CD14-positive monocyte (primary cell): ENCODE results near the gene OSMR. TPM values are rescaled to one million over a fixed set of nuclear protein-coding genes. Genes with fewer than 3 reads are reported as not detected.

Source experiments
- DNase-seq, 3 donors: peaks; one replicate each; pipeline ENCODE4 v3.0.0-alpha.2; 2011 to 2022
- H2AFZ ChIP-seq: 2 replicates; pipeline ENCODE4 v1.6.0; 2012; ENCODE audit warnings: mild to moderate bottlenecking, low read depth, low read length, inconsistent platforms; ENCODE audit not compliant: insufficient read depth, poor library complexity, severe bottlenecking
- H3K27ac ChIP-seq, 2 donors: 1 replicate in 1 of 2; 2 replicates in 1 of 2; pipeline ENCODE4 v1.5.1; 2012 to 2013; ENCODE audit warnings: low read length in 2 of 2, control low read depth in 1 of 2, inconsistent platforms in 1 of 2, low read depth in 1 of 2, mild to moderate bottlenecking in 1 of 2
- H3K27me3 ChIP-seq, 2 donors: one replicate each; pipeline versions ENCODE4 v1.6.0 to v1.6.1; 2011 to 2013; ENCODE audit warnings: low read length in 2 of 2; ENCODE audit not compliant: control insufficient read depth in 2 of 2, insufficient read depth in 2 of 2
- H3K36me3 ChIP-seq, 2 donors: replicated peaks in 1 of 2; 1 replicate in 1 of 2; 2 replicates in 1 of 2; pipeline versions ENCODE4 v1.5.1 to v1.6.1; 2012 to 2013; ENCODE audit warnings: low read length in 2 of 2, control low read depth in 1 of 2, inconsistent platforms in 1 of 2, mild to moderate bottlenecking in 1 of 2; ENCODE audit not compliant: insufficient read depth in 2 of 2, control insufficient read depth in 1 of 2
- H3K4me1 ChIP-seq, 2 donors: 1 replicate in 1 of 2; 2 replicates in 1 of 2; pipeline versions ENCODE4 v1.5.1 to v1.6.1; 2012 to 2013; ENCODE audit warnings: low read length in 2 of 2, control low read depth in 1 of 2, inconsistent platforms in 1 of 2, mild to moderate bottlenecking in 1 of 2, moderate library complexity in 1 of 2; ENCODE audit not compliant: insufficient read depth in 2 of 2, control insufficient read depth in 1 of 2
- H3K4me2 ChIP-seq: replicated peaks from 2 replicates; pipeline ENCODE3; 2012; ENCODE audit warnings: low read length, moderate library complexity, mild to moderate bottlenecking; ENCODE audit not compliant: poor library complexity, severe bottlenecking; ENCODE audit errors: extremely low read depth
- H3K4me3 ChIP-seq, 3 experiments: fragments of 200-600 bp in 1 of 3; sonication (generic) in 1 of 3; replicated peaks in 1 of 3; 1 replicate in 2 of 3; 2 replicates in 1 of 3; pipeline ENCODE4 v1.5.1; 2011 to 2013; ENCODE audit warnings: low read length in 3 of 3, mild to moderate bottlenecking in 3 of 3, control low read depth in 2 of 3, low read depth in 2 of 3, inconsistent platforms in 1 of 3, moderate library complexity in 1 of 3
- H3K79me2 ChIP-seq: 2 replicates; pipeline ENCODE4 v1.6.0; 2012; ENCODE audit warnings: mild to moderate bottlenecking, control low read depth, inconsistent platforms, low read length, moderate library complexity; ENCODE audit not compliant: insufficient read depth
- H3K9ac ChIP-seq: 2 replicates; pipeline ENCODE4 v1.6.0; 2017; ENCODE audit warnings: low read length, mild to moderate bottlenecking; ENCODE audit not compliant: insufficient read depth, poor library complexity, severe bottlenecking
- H3K9me3 ChIP-seq, 2 donors: replicated peaks in 1 of 2; 1 replicate in 1 of 2; 2 replicates in 1 of 2; pipeline versions ENCODE4 v1.5.1 to v1.6.1; 2012 to 2013; ENCODE audit warnings: low read length in 2 of 2, control low read depth in 1 of 2; ENCODE audit not compliant: control insufficient read depth in 1 of 2, insufficient read depth in 1 of 2
- H4K20me1 ChIP-seq: 2 replicates; pipeline ENCODE4 v1.6.0; 2012; ENCODE audit warnings: mild to moderate bottlenecking, low read length, control low read depth, moderate library complexity; ENCODE audit not compliant: insufficient read depth
- H3K27ac Mint-ChIP-seq, 7 donors: one replicate each; pipeline ENCODE4 v1.8.0; 2020; ENCODE audit warnings: mild to moderate bottlenecking in 7 of 7, mixed read lengths in 7 of 7, moderate library complexity in 6 of 7, inconsistent platforms in 2 of 7
- H3K27me3 Mint-ChIP-seq, 3 donors: one replicate each; pipeline ENCODE4 v1.8.0; 2021 to 2022; ENCODE audit warnings: low read depth in 3 of 3, mild to moderate bottlenecking in 3 of 3, mixed read lengths in 3 of 3, moderate library complexity in 3 of 3, inconsistent platforms in 1 of 3
- H3K36me3 Mint-ChIP-seq, 2 donors: one replicate each; pipeline ENCODE4 v1.8.0; 2020; ENCODE audit warnings: mixed read lengths in 2 of 2, inconsistent platforms in 1 of 2, mild to moderate bottlenecking in 1 of 2
- H3K4me1 Mint-ChIP-seq: one replicate; pipeline ENCODE4 v1.8.0; 2020; ENCODE audit warnings: mild to moderate bottlenecking, mixed read lengths
- H3K4me3 Mint-ChIP-seq, 2 donors: one replicate each; pipeline ENCODE4 v1.8.0; 2020; ENCODE audit warnings: mild to moderate bottlenecking in 2 of 2, mixed read lengths in 2 of 2, moderate library complexity in 1 of 2
- H3K9me3 Mint-ChIP-seq, 7 donors: one replicate each; pipeline ENCODE4 v1.8.0; 2020 to 2022; ENCODE audit warnings: mixed read lengths in 7 of 7, mild to moderate bottlenecking in 6 of 7, moderate library complexity in 6 of 7, inconsistent platforms in 2 of 7
- CTCF ChIP-seq: fragments of 200-600 bp; IDR thresholded peaks from one replicate; pipeline ENCODE4 v1.8.0; 2022; ENCODE audit warnings: antibody characterized with exemption, mild to moderate bottlenecking
- WGBS: methylation state at CpG from one replicate; pipeline ENCODE4 v1.1.5; 2013; ENCODE audit warnings: missing lambda C conversion rate; ENCODE audit not compliant: insufficient coverage; 5-methylcytosine and 5-hydroxymethylcytosine counted together
- intact Hi-C, 2 donors: fragments of 100-400 bp; cut with micrococcal nuclease; formaldehyde crosslinking; loops; one replicate each; pipeline versions ENCODE4 v1.15.0 to v1.15.1; 2023
- polyA plus RNA-seq, 3 donors: library from polyadenylated mRNA; depleted of rRNA in 1 of 3; unstranded in 2 of 3; stranded (reverse) in 1 of 3; fragments of 300-500 nt in 2 of 3; fragments of >200 nt in 1 of 3; fragmentation: Illumina TruSeq in 2 of 3; gene quantifications; 1 replicate in 2 of 3; 2 replicates in 1 of 3; pipeline ENCODE4 v1.2.3, GENCODE V29; 2012 to 2021

The OSMR gene
- polyA plus RNA-seq, 3 donors = not detected

DNA sequence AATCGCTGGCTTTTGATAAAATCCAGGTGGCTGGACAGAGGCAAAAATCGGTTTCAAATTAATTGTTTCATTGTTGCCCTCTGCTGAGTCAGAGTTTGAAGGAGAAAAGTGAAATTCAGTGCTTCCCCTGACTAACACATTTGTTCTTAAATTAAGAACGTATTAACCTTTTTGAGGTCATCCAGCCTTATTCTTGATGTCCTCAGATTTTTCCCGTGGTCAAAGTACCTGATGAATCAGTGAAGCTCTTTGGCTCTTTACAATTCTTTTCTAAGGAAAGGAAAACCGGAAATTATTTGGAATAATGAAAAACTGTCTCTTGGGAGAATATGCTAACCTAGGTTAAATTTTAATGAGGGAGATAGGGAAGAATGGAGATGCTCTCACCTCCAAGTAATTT, 21.6 kb downstream of the OSMR start:
- no peak overlapping the region for H2AFZ ChIP-seq
- H3K9me3 ChIP-seq = peaks cover 0 to 16% of the 10 kb centered on the region in 2 donors
- H3K79me2 ChIP-seq = no peaks in the 10 kb centered on the region
- Mint-ChIP-seq H3K4me3 (no peak overlapping the region), H3K4me1 (no peaks in the 10 kb centered on the region), H3K27ac (no peak overlapping the region), H3K36me3 (no peaks in the 10 kb centered on the region), H3K9me3 (peaks cover 18 to 32% (median 24%) of the 10 kb centered on the region in 7 donors), H3K27me3 (peaks cover 5 to 16% (median 6%) of the 10 kb centered on the region in 3 donors)
- no peaks in the 10 kb centered on the region for H4K20me1 ChIP-seq
- no peak for TF ChIP-seq CTCF
- intact Hi-C loops = no loop called here
- WGBS = 100% methylated on average over 1 of the region's 5 CpGs
- no peak overlapping the region for H3K9ac ChIP-seq
- no peak for DNase-seq
- no peaks in the 10 kb centered on the region for H3K4me1 ChIP-seq
- H3K4me2 ChIP-seq = no peak overlapping the region
- H3K4me3 ChIP-seq = no peak overlapping the region
- no peak overlapping the region for H3K27ac ChIP-seq
- H3K27me3 ChIP-seq = peaks cover 5 to 9% of the 10 kb centered on the region in 2 donors
- H3K36me3 ChIP-seq = no peaks in the 10 kb centered on the region

GRCh38 chr5:38870595-38870994, 24.8 kb downstream of the OSMR start:
- no peaks in the 10 kb centered on the region for H3K36me3 Mint-ChIP-seq
- DNase-seq = no peak
- H3K4me1 Mint-ChIP-seq = no peaks in the 10 kb centered on the region
- no peak for TF ChIP-seq CTCF
- no peaks in the 10 kb centered on the region for H3K79me2 ChIP-seq
- intact Hi-C loops = no loop called here
- no peak overlapping the region for H3K27ac Mint-ChIP-seq
- no peaks in the 10 kb centered on the region for H4K20me1 ChIP-seq
- H3K9me3 ChIP-seq = peaks cover 0 to 7% of the 10 kb centered on the region in 2 donors
- no peak overlapping the region for H2AFZ ChIP-seq
- peaks cover 11 to 33% (median 16%) of the 10 kb centered on the region in 3 donors for H3K27me3 Mint-ChIP-seq
- no peak overlapping the region for H3K9ac ChIP-seq
- H3K4me3 Mint-ChIP-seq = no peak overlapping the region
- peaks cover 9 to 10% of the 10 kb centered on the region in 2 donors for H3K27me3 ChIP-seq
- no peak overlapping the region for H3K4me3 ChIP-seq
- H3K36me3 ChIP-seq = no peaks in the 10 kb centered on the region
- no CpG with 5 or more reads among the region's 1 CpG for WGBS
- H3K4me1 ChIP-seq = no peaks in the 10 kb centered on the region
- no peak overlapping the region for H3K4me2 ChIP-seq
- H3K27ac ChIP-seq = no peak overlapping the region
- H3K9me3 Mint-ChIP-seq = peaks cover 2 to 9% (median 5%) of the 10 kb centered on the region in 7 donors
